IPS-15b (cell line): ENCODE results near the gene WBP11.

Experiments used
- H3K27me3 ChIP-seq: one replicate; pipeline ENCODE4 v1.6.1; 2013; ENCODE audit warnings: low read length; ENCODE audit not compliant: control insufficient read depth, insufficient read depth
- H3K36me3 ChIP-seq: one replicate; pipeline ENCODE4 v1.6.1; 2013; ENCODE audit warnings: low read length; ENCODE audit not compliant: control insufficient read depth, insufficient read depth
- H3K4me1 ChIP-seq: one replicate; pipeline ENCODE4 v1.6.1; 2013; ENCODE audit warnings: mild to moderate bottlenecking, low read length; ENCODE audit not compliant: control insufficient read depth, insufficient read depth
- H3K4me3 ChIP-seq: one replicate; pipeline ENCODE4 v1.5.1; 2013; ENCODE audit warnings: low read depth, low read length
- H3K9ac ChIP-seq: one replicate; pipeline ENCODE4 v1.6.1; 2013; ENCODE audit warnings: low read depth, mild to moderate bottlenecking, low read length
- H3K9me3 ChIP-seq: one replicate; pipeline ENCODE4 v1.6.1; 2013; ENCODE audit warnings: mild to moderate bottlenecking, low read length; ENCODE audit not compliant: control insufficient read depth, insufficient read depth

WBP11 gene

GRCh38 chr12:14779834-14780233 is 23.4 kb downstream of the WBP11 start:
- Histone ChIP-seq H3K9ac (no peak overlapping the region), H3K27me3 (no peaks in the 10 kb centered on the region), H3K4me1 (peaks cover 10% of the 10 kb centered on the region), H3K4me3 (no peak overlapping the region), H3K36me3 (no peaks in the 10 kb centered on the region), H3K9me3 (no peaks in the 10 kb centered on the region)

DNA sequence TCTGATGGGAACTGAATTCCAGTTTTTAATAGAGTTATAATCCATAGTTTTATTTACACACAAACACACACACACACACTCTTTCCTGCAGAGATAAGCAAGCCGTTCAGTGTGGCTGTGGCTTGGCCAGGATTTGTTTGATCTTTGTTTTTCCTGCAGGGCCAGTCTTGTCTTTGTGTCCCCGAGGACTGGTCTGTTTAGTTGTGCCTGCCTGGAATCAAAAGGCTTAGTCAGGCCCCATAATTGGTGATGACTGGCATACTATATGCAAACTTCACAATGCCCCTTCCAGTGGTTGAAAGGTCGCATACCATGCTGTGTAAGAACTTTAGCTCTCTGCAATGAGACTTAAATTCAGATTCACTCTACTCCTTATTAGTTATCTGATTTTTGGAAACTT is 26.0 kb downstream of the WBP11 start:
- Histone ChIP-seq H3K4me1 (peaks cover 10% of the 10 kb centered on the region), H3K4me3 (no peak overlapping the region), H3K9me3 (no peaks in the 10 kb centered on the region), H3K27me3 (no peaks in the 10 kb centered on the region), H3K36me3 (no peaks in the 10 kb centered on the region), H3K9ac (no peak overlapping the region)

- Histone ChIP-seq H3K27me3 (no peaks in the 10 kb centered on the region), H3K9ac (no peak overlapping the region), H3K4me3 (no peak overlapping the region), H3K9me3 (no peaks in the 10 kb centered on the region), H3K36me3 (no peaks in the 10 kb centered on the region), H3K4me1 (peaks cover 15% of the 10 kb centered on the region)
Measured at GRCh38 chr12:14776236-14776961, 26.9 kb downstream of the WBP11 start.

- Histone ChIP-seq H3K9me3 (no peaks in the 10 kb centered on the region), H3K4me1 (peaks cover 15% of the 10 kb centered on the region), H3K36me3 (no peaks in the 10 kb centered on the region), H3K9ac (no peak overlapping the region), H3K4me3 (peak overlapping the region; percentile 90), H3K27me3 (no peaks in the 10 kb centered on the region)
Measured at GRCh38 chr12:14775636-14775980, 27.7 kb downstream of the WBP11 start.

GRCh38 chr12:14774906-14775635 is 28.2 kb downstream of the WBP11 start:
- peaks cover 15% of the 10 kb centered on the region for H3K4me1 ChIP-seq
- H3K9ac ChIP-seq = peak overlapping the region; percentile 56
- no peaks in the 10 kb centered on the region for H3K9me3 ChIP-seq
- peak overlapping the region; percentile 90 for H3K4me3 ChIP-seq
- no peaks in the 10 kb centered on the region for H3K27me3 ChIP-seq
- no peaks in the 10 kb centered on the region for H3K36me3 ChIP-seq

- H3K4me3 ChIP-seq = peak overlapping the region; percentile 90
- H3K9me3 ChIP-seq = no peaks in the 10 kb centered on the region
- peaks cover 15% of the 10 kb centered on the region for H3K4me1 ChIP-seq
- no peaks in the 10 kb centered on the region for H3K36me3 ChIP-seq
- H3K9ac ChIP-seq = peak overlapping the region; percentile 68
- no peaks in the 10 kb centered on the region for H3K27me3 ChIP-seq
Measured at GRCh38 chr12:14774074-14774905, 29.0 kb downstream of the WBP11 start.

DNA sequence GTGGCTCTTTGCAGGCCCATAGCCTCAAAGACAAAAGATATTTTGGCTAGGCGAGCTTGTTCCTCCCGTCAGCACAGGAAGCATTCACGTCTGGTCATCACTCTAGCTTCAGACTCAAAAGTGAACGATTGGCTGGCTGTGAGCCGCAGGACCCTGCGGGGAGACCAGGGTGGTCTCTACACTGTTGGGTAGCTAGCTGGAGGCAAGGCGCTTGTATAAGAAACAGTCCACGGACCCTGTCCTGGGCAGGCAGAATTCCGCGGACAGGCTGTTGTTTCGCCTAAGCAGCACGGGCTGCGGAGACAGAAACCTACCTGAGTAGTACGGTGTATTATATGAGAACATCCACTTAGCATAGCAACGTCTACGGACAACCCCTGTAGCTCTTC is 29.6 kb downstream of the WBP11 start:
- H3K9me3 ChIP-seq = no peaks in the 10 kb centered on the region
- H3K27me3 ChIP-seq = no peaks in the 10 kb centered on the region
- H3K4me1 ChIP-seq = peaks cover 15% of the 10 kb centered on the region
- H3K9ac ChIP-seq = peak overlapping the region; percentile 68
- H3K36me3 ChIP-seq = no peaks in the 10 kb centered on the region
- peak overlapping the region; percentile 90 for H3K4me3 ChIP-seq

DNA sequence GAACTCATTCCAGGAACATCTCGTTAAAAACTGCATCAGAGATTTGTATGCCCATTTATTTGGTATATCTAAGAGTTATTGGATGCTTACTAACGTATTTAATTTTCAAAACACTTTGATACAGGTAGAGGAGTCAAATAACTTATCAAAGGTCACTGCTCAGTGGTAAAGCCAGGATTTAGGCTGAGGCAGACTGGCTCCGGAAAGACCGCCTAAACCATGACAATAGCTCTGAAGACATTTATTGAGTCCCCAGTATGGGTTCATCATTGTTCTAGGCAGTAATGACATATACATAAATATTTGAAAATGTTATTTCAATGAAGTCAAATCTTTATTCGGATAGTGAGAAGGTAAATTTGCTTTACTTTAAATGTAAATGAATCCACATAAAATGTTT is 30.3 kb downstream of the WBP11 start:
- H3K4me3 ChIP-seq = peak overlapping the region; percentile 90
- H3K4me1 ChIP-seq = peaks cover 15% of the 10 kb centered on the region

DNA sequence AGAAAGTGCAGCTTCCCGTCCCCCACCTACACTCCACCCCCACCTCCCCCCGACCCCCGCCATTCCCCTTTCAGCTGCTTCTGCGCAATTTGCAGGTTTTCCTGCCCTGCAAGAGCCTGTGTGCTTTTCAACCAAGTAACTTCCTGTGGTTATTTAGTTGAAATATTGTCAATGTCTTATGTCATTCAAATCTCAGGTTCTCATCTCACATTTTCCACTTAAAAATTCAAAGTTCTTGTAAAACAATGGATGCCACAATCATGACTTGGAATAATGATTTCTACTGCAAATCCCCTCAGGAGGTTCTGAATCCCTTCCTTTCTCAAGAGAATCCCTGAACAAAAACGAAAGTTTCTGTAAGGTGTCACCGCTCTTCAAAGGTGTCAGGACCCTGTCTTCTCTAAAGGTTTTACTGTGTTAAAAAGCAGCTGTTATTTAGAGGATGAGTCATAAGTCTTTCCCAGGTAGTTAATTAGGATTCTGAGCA is 31.6 kb downstream of the WBP11 start:
- Histone ChIP-seq H3K27me3 (no peaks in the 10 kb centered on the region), H3K4me1 (peaks cover 12% of the 10 kb centered on the region), H3K36me3 (no peaks in the 10 kb centered on the region), H3K4me3 (peak overlapping the region; percentile 97), H3K9ac (peak overlapping the region; percentile 19), H3K9me3 (no peaks in the 10 kb centered on the region)

More for the DNA sequence above, 30.3 kb downstream of the WBP11 start:
- Histone ChIP-seq H3K27me3 (no peaks in the 10 kb centered on the region), H3K9ac (no peak overlapping the region), H3K9me3 (no peaks in the 10 kb centered on the region), H3K36me3 (no peaks in the 10 kb centered on the region)

DNA sequence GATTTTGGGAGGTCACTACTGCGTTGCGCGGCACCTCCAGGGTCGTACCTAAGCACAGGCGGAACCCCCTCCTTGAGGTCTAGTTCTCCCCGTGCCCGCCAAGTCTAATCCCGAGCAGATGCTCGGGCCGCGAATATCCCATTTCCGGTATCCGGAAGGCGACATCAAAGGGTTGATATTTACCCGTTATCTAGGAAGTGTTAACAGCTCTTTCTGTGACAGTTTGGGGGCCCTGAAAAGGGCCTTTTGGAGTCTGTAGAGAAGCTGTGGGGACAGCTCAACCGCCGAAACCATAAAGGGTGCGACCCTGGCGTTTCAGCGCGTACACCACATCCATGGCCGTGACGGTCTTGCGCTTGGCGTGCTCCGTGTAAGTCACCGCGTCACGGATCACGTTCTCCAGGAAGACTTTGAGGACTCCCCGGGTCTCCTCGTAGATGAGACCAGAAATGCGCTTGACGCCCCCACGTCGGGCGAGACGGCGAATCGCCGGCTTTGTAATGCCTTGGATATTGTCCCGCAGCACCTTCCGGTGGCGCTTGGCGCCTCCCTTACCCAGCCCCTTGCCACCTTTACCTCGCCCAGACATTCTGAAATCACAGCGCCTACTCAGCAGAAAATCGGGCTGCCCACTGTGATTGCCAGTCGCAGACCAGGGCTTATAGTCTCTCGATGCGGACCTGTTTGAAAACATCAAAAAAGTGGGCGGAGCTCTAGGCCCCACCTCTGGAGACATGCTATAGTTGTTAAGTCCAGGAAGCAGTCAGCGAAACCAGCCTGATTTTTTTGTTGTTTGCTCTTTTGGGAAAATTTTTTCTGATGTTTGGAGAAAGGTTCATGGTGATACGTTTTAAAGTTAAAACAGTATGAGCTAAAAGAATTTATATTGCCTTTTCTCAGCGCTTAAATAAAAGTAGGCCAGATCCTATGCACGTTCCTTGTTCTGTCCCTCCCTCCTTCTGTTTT is 32.5 kb downstream of the WBP11 start:
- Histone ChIP-seq H3K27me3 (no peaks in the 10 kb centered on the region), H3K4me3 (peak overlapping the region; percentile 97), H3K9ac (peak overlapping the region; percentile 99), H3K36me3 (no peaks in the 10 kb centered on the region), H3K4me1 (peaks cover 10% of the 10 kb centered on the region), H3K9me3 (no peaks in the 10 kb centered on the region)
